ENCODE measurements around the gene KRABD2.

- TF ChIP-seq CTCF (IDR thresholded peaks at IDR 0.05): no peak
- TF ChIP-seq POLR2A (IDR thresholded peaks at IDR 0.05; ENCODE audit: low read depth): no peak
Observed at GRCh38 chr17:8410883-8411238, 34.4 kb upstream of the KRABD2 start.
